Upper lobe of right lung (tissue), 1 donor: ENCODE results near the gene PLEKHM3. TPM values are rescaled to one million over a fixed set of nuclear protein-coding genes. Genes with fewer than 3 reads are reported as not detected.

ENCODE experiments used
- ATAC-seq: fragments of 200-7000 bp; cut with Tn5 transposase; one replicate; pipeline ENCODE4 v1.9.1; 2020; ENCODE audit warnings: mild to moderate bottlenecking, moderate library complexity
- DNase-seq: peaks from one replicate; pipeline ENCODE4 v3.0.0-alpha.2; 2020
- H3K27ac ChIP-seq: fragments of 200-600 bp; one replicate; pipeline ENCODE4 v1.8.0; 2022
- H3K27me3 ChIP-seq: fragments of 200-600 bp; one replicate; pipeline ENCODE4 v1.8.0; 2022; ENCODE audit warnings: mild to moderate bottlenecking
- H3K36me3 ChIP-seq: fragments of 200-600 bp; one replicate; pipeline ENCODE4 v1.8.0; 2022
- H3K4me1 ChIP-seq: fragments of 200-600 bp; one replicate; pipeline ENCODE4 v1.8.0; 2022
- H3K4me3 ChIP-seq: fragments of 200-600 bp; one replicate; pipeline ENCODE4 v1.8.0; 2022; ENCODE audit warnings: mild to moderate bottlenecking
- H3K9me3 ChIP-seq: fragments of 200-600 bp; one replicate; pipeline ENCODE4 v1.8.0; 2022
- intact Hi-C: fragments of 100-400 bp; cut with DNase I; formaldehyde crosslinking; loops from one replicate; pipeline ENCODE4 v1.11.0; 2022
- total RNA-seq: library from RNA; stranded (reverse); fragmentation: NEBNext Ultra II Directional; extraction: Animal tissue kit (Norgen Biotek cat#: 25700); gene quantifications from one replicate; pipeline ENCODE4 v1.2.1, GENCODE V29; 2021
- TF ChIP-seq, protein P1 (sequence below): fragments of 200-600 bp; IDR thresholded peaks from one replicate; pipeline ENCODE4 v1.8.0; 2022; ENCODE audit warnings: antibody characterized with exemption
- donor health status: DM: no; HTN: yes; CAD: no; lungs with severe emphysema.

The PLEKHM3 gene
- total RNA-seq, 1 donor from 2014 or later: 24.5 TPM

DNA sequence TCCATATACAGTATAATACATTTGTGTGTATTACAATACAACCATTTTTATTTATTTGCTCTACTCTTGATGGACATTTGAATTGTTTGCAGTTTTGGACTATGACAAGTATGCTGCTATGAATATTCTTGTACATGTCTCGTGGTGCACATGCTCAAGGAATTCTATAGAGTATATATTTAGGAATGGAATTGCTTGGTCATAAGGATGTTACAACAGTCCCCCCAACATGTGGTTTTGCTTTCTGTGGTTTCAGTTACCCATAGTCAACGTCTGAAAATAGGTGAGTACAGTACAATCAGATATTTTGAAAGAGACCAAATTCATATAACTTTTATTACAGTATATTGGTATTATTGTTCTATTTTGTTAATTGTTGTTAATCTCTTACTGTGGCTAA is 24.1 kb upstream of the PLEKHM3 start:
- intact Hi-C loops: no loop called here
- Histone ChIP-seq H3K9me3 (no peaks in the 10 kb centered on the region), H3K4me1 (no peaks in the 10 kb centered on the region), H3K27me3 (no peaks in the 10 kb centered on the region), H3K4me3 (no peak overlapping the region), H3K36me3 (no peaks in the 10 kb centered on the region), H3K27ac (no peak overlapping the region)
- TF ChIP-seq, protein P1, sequence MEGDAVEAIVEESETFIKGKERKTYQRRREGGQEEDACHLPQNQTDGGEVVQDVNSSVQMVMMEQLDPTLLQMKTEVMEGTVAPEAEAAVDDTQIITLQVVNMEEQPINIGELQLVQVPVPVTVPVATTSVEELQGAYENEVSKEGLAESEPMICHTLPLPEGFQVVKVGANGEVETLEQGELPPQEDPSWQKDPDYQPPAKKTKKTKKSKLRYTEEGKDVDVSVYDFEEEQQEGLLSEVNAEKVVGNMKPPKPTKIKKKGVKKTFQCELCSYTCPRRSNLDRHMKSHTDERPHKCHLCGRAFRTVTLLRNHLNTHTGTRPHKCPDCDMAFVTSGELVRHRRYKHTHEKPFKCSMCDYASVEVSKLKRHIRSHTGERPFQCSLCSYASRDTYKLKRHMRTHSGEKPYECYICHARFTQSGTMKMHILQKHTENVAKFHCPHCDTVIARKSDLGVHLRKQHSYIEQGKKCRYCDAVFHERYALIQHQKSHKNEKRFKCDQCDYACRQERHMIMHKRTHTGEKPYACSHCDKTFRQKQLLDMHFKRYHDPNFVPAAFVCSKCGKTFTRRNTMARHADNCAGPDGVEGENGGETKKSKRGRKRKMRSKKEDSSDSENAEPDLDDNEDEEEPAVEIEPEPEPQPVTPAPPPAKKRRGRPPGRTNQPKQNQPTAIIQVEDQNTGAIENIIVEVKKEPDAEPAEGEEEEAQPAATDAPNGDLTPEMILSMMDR: no peak
- ATAC-seq (no peak), DNase-seq (no peak)

DNA sequence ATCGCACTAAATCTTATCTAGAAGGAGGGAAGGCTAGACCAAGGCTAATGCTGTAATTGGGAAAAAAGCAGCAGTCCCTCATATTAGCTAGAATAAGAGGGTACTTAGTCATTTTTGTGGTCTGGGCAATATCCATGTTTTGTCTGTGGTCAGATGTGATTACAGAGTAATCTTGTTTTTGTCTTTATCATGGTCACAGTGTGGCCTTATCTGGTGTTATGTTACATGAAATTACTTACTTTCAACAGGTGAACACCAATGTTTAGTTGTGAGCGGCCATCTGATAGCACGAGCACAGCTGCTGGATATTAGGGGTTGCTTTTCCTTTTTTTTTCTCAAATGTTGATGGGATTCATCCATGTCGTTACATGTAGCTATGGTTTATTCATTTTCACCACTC is 23.7 kb upstream of the PLEKHM3 start:
- H3K9me3 ChIP-seq: no peaks in the 10 kb centered on the region
- TF ChIP-seq, protein P1: no peak
- no peak for ATAC-seq
- no peaks in the 10 kb centered on the region for H3K4me1 ChIP-seq
- no peaks in the 10 kb centered on the region for H3K36me3 ChIP-seq
- no peak overlapping the region for H3K4me3 ChIP-seq
- H3K27me3 ChIP-seq: no peaks in the 10 kb centered on the region
- no peak for DNase-seq
- no peak overlapping the region for H3K27ac ChIP-seq
- intact Hi-C loops: no loop called here

DNA sequence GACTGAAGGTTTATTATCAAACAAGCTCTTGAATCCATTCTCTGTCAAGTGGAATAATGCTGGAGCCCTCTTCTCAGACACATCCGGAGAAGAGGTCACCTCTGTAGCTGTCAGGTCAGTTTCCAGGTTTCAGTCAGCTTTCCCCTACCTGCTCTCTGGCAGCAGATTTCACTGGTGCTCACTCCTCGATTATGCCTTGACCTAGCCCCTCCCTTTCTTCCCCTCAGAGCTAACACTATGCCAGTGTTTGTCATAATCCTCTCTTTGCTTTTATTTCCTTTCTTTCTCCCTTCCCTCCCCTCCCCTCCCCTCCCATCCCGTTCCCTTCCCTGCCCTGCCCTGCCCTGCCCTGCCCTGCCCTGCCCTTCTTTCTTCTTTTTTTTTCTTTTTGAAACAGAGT is 22.5 kb upstream of the PLEKHM3 start:
- DNase-seq (no peak), ATAC-seq (no peak)
- intact Hi-C loops: no loop called here
- Histone ChIP-seq H3K9me3 (no peaks in the 10 kb centered on the region), H3K27me3 (no peaks in the 10 kb centered on the region), H3K36me3 (no peaks in the 10 kb centered on the region), H3K4me3 (no peak overlapping the region), H3K4me1 (no peaks in the 10 kb centered on the region), H3K27ac (no peak overlapping the region)
- TF ChIP-seq, protein P1: no peak

DNA sequence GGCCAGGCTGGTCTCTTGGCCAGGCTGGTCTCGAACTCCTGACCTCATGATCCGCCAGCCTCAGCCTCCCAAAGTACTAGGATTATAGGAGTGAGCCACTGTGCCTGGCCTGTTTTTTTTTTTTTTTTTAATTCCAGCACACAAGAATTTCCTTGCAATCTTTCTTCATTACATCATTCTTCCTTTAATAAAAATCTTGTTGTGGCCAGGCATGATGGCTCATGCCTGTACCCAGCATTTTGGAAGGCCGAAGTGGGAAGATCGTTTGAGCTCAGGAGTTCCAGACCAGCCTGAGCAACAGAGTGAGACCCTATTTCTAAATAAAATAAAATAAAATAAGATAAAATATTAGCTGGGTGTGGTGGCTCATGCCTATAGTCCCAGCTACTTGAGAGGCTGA is 21.4 kb upstream of the PLEKHM3 start:
- DNase-seq (no peak), ATAC-seq (no peak)
- Histone ChIP-seq H3K4me1 (no peaks in the 10 kb centered on the region), H3K4me3 (no peak overlapping the region), H3K9me3 (no peaks in the 10 kb centered on the region), H3K27me3 (no peaks in the 10 kb centered on the region), H3K36me3 (no peaks in the 10 kb centered on the region), H3K27ac (no peak overlapping the region)
- TF ChIP-seq, protein P1: no peak
- intact Hi-C loops: no loop called here

DNA sequence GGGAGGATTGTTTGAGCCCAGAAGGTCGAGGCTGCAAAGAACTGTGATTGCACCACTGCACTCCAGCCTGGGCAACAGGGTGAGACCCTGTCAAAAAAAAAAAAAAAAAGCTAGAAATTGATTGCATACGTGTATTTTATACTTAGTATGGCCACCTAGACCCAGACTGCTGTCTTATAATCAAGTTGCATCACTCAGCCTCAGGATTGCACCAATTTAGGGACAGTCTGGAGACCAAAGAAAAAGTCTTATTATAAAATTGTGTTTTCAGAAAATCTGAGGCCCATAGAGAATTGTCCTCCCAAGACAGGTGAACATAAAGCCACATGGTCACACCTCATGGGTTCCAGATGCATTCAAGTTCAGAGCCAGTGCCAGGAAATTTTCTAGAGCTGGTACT is 17.1 kb upstream of the PLEKHM3 start:
- Histone ChIP-seq H3K4me1 (no peaks in the 10 kb centered on the region), H3K36me3 (no peaks in the 10 kb centered on the region), H3K4me3 (no peak overlapping the region), H3K9me3 (no peaks in the 10 kb centered on the region), H3K27me3 (no peaks in the 10 kb centered on the region), H3K27ac (no peak overlapping the region)
- DNase-seq (no peak), ATAC-seq (no peak)
- intact Hi-C loops: no loop called here
- TF ChIP-seq, protein P1: no peak

DNA sequence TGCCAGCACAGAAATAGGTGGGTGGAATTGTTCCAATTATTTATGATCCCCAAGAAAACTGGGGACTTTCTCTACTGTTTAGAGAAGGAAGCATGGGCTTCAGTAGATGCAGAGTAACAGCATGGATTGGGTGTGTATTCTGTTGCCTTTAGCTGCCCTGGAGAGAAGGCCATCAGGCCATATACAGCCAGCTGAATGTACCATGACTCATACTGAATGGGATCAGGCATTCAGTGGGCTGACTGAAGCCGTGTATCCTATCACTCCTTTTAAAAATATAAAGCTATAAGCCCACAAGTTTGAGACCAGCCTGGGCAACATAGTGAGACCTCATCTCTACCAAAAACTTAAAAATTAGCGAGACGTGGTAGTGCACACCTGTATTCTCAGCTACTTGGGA is 16.7 kb upstream of the PLEKHM3 start:
- DNase-seq (no peak), ATAC-seq (no peak)
- Histone ChIP-seq H3K4me3 (no peak overlapping the region), H3K27ac (no peak overlapping the region), H3K4me1 (no peaks in the 10 kb centered on the region), H3K9me3 (no peaks in the 10 kb centered on the region), H3K36me3 (no peaks in the 10 kb centered on the region), H3K27me3 (no peaks in the 10 kb centered on the region)
- TF ChIP-seq, protein P1: no peak
- intact Hi-C loops: no loop called here
